Astrocyte of the cerebellum (primary cell): ENCODE data around the gene HOXD10.

Source experiments
- DNase-seq: peaks from one replicate; pipeline ENCODE4 v3.0.0-alpha.2; 2011; ENCODE audit warnings: low read depth
- H3K4me3 ChIP-seq: 2 replicates; pipeline ENCODE4 v1.5.1; 2011; ENCODE audit warnings: mild to moderate bottlenecking, low read depth, low read length, moderate library complexity
- CTCF ChIP-seq: IDR thresholded peaks from 2 replicates; pipeline ENCODE4 v1.5.1; 2012; ENCODE audit warnings: low read length, low read depth, moderate library complexity, mild to moderate bottlenecking; ENCODE audit errors: missing control alignments
- in situ Hi-C: cut with HindIII; loops from 2 replicates; pipeline ENCODE4 v1.10.0; 2017; ENCODE audit warnings: low sequenced_read_pairs

The HOXD10 gene

GRCh38 chr2:176139661-176140512 is 23.3 kb downstream of the HOXD10 start:
- no peak for DNase-seq
- in situ Hi-C loops = loop anchor here (10.0 kb wide), 1 partner anchor 495 kb away; no protein-coding TSS in a partner anchor
- H3K4me3 ChIP-seq = peak overlapping the region; percentile 32
- no peak for TF ChIP-seq CTCF

GRCh38 chr2:176140513-176141317 is 24.1 kb downstream of the HOXD10 start:
- no peak for DNase-seq
- peak; percentile 65 for TF ChIP-seq CTCF
- peak overlapping the region; percentile 32 for H3K4me3 ChIP-seq
- in situ Hi-C loops = no loop called here

- in situ Hi-C loops = no loop called here
- no peak for DNase-seq
- H3K4me3 ChIP-seq = no peak overlapping the region
- TF ChIP-seq CTCF = no peak
Observed at GRCh38 chr2:176142281-176142680, 25.7 kb downstream of the HOXD10 start.

DNA sequence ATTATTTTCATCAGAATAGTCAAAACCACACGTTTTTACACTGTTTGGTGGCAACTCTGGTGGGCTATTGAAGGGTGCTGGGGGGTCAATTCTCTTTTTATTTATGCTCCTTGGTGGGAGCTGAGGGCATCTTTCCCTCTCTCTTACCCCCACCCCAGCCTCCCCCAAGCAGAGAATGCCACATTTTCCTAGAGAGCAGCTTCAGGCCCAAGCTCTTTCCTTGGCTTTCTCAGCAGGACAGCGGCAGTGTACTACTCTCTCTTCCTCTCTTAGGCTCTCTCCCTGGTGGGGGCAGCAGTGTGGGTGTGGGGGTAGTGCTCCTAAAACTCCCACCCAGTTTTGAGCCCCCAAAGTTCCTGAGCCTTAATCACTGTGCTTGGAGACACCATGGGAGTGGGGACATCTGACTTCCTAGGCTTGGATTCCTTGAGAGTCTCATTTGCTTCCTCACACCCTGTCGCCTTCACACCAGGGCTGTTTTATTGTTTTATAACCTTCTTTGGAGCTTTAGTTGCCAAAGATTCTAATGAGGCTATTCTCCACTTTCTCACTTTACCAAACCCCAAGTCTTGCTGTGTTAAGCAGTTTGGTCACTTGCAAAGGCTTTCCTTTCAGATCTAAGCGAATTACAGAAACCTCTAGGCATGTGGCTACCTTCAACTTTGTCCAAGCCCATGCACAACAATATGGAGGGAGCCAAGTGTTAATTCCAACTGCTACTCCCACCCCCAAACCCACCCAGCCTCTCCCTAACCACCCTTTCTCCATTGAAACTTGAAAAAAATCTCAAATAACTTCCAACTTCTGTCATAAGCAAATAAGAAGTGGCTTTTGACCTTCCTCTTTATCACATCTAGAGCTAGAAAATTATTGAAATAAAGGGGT is 28.7 kb downstream of the HOXD10 start:
- H3K4me3 ChIP-seq = no peak overlapping the region
- DNase-seq = no peak
- no peak for TF ChIP-seq CTCF
- in situ Hi-C loops = no loop called here

GRCh38 chr2:176146101-176146500 is 29.5 kb downstream of the HOXD10 start:
- in situ Hi-C loops = no loop called here
- no peak for DNase-seq
- no peak overlapping the region for H3K4me3 ChIP-seq
- TF ChIP-seq CTCF = no peak

DNA sequence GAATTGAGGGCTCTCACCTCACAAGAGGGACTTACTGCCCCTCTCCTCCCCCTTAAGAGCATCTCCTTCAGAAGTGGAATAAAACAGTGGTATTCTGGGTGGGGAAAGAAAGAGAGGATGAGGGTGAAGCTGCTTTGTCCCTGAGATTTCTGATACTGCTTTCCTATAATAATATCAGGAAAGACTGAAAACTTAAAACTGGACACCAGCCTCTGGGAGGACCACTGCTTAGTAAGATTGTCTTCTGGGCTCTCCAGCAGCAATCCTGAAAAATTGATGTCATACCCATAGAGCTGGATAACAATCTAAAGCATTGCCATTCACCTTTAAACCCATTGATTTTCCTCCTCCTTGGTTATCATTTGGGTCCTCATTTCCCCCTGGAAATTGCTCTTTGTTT is 30.1 kb downstream of the HOXD10 start:
- TF ChIP-seq CTCF = no peak
- in situ Hi-C loops = no loop called here
- DNase-seq = no peak
- no peak overlapping the region for H3K4me3 ChIP-seq
